Prostate gland (tissue), 2 donors: ENCODE results near the gene PNLDC1. TPM values are rescaled to one million over a fixed set of nuclear protein-coding genes. Genes with fewer than 3 reads are reported as not detected.

Experiments used
- DNase-seq: peaks from one replicate; pipeline ENCODE4 v3.0.0-alpha.2; 2019; ENCODE audit warnings: low spot score
- H3K27ac ChIP-seq, 2 donors: fragments of 200-600 bp; sonication (generic); 2 replicates each; pipeline ENCODE4 v1.5.1; 2017 to 2019
- H3K27me3 ChIP-seq: fragments of 200-600 bp; sonication (generic); replicated peaks from 2 replicates; pipeline ENCODE4 v1.5.1; 2019; ENCODE audit not compliant: insufficient read depth
- H3K36me3 ChIP-seq, 2 donors: fragments of 200-600 bp; sonication (generic); 1 replicate in 1 of 2; 2 replicates in 1 of 2; pipeline versions ENCODE4 v1.5.1 to v1.8.1; 2017 to 2019
- H3K4me1 ChIP-seq: fragments of 200-600 bp; sonication (generic); replicated peaks from 2 replicates; pipeline ENCODE4 v1.5.1; 2019
- H3K4me3 ChIP-seq, 2 donors: fragments of 200-600 bp; sonication (generic); 2 replicates each; pipeline ENCODE4 v1.5.1; 2017 to 2019
- H3K9me3 ChIP-seq: fragments of 200-600 bp; sonication (generic); 2 replicates; pipeline ENCODE4 v1.5.1; 2017
- POLR2A ChIP-seq: fragments of 450-650 bp; IDR thresholded peaks from one replicate; pipeline ENCODE4 v1.6.1; 2016; ENCODE audit warnings: antibody characterized with exemption, mild to moderate bottlenecking
- POLR2AphosphoS5 ChIP-seq: sonication (generic); formaldehyde crosslinking; IDR thresholded peaks from one replicate; pipeline ENCODE4 v1.6.1; 2017; ENCODE audit warnings: antibody characterized with exemption
- WGBS: methylation state at CpG from one replicate; pipeline ENCODE4 v1.1.5; 2018; 5-methylcytosine and 5-hydroxymethylcytosine counted together
- intact Hi-C: fragments of 100-400 bp; cut with DNase I; formaldehyde crosslinking; loops from one replicate; pipeline ENCODE4 v1.14.2; 2022
- small RNA-seq, 2 donors: library from RNA; depleted of rRNA; stranded (forward); fragments of <200 nt; gene quantifications; one replicate each; pipeline ENCODE3, GENCODE V24; 2016
- total RNA-seq, 2 donors: library from RNA; depleted of rRNA; stranded (reverse); fragments of >200 nt; gene quantifications; one replicate each; pipeline ENCODE4 v1.1.0, GENCODE V29; 2016
- TF ChIP-seq, protein P1 (sequence below), 4 experiments: fragments of 200-600 bp in 2 of 4; fragments of 450-650 bp in 2 of 4; sonication (generic) in 2 of 4; IDR thresholded peaks; 1 replicate in 3 of 4; 2 replicates in 1 of 4; pipeline ENCODE4 v1.5.1; 2016 to 2019; ENCODE audit warnings: antibody characterized with exemption in 4 of 4, mild to moderate bottlenecking in 2 of 4, moderate library complexity in 2 of 4

PNLDC1 gene
- total RNA-seq, 2 donors from 2014 or later: 5.6 TPM; not detected in 1

DNA sequence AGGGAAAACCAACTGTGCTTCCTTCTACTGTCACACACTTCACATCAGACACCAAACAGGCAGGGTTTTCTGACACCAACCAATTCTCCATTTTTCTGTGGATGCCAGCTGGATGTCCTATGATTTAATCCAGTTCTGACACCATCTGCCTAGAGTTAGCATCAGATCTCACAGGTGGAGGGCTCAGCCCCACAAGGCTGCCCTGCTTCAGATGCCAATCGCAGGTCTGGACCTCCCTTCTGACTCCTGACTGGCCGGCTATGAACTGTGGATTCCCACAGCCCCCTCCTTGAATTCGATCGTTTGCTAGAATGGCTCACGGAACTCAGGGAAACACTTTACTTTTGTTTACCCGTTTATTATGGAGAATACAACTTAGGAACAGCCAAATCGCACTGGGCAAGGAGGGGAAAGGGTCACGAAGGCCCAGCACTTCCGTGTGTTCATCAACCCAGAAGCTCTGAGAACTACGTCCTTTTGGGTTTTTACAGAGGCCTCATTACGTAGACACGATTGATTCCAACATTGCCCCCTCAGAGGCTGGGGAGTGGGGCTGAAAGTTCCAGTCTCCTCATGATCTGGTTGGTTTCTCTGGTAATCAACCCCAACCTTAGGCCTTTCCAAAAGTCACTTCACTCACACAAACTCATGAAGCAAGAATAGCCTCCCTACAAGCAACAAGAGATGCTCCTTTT is 65.3 kb downstream of the PNLDC1 start:
- Histone ChIP-seq H3K4me1 (no peaks in the 10 kb centered on the region), H3K4me3 (no peak overlapping the region), H3K36me3 (no peaks in the 10 kb centered on the region), H3K27me3 (no peaks in the 10 kb centered on the region), H3K9me3 (no peaks in the 10 kb centered on the region), H3K27ac (no peak overlapping the region)
- no peak for DNase-seq
- TF ChIP-seq, protein P1, sequence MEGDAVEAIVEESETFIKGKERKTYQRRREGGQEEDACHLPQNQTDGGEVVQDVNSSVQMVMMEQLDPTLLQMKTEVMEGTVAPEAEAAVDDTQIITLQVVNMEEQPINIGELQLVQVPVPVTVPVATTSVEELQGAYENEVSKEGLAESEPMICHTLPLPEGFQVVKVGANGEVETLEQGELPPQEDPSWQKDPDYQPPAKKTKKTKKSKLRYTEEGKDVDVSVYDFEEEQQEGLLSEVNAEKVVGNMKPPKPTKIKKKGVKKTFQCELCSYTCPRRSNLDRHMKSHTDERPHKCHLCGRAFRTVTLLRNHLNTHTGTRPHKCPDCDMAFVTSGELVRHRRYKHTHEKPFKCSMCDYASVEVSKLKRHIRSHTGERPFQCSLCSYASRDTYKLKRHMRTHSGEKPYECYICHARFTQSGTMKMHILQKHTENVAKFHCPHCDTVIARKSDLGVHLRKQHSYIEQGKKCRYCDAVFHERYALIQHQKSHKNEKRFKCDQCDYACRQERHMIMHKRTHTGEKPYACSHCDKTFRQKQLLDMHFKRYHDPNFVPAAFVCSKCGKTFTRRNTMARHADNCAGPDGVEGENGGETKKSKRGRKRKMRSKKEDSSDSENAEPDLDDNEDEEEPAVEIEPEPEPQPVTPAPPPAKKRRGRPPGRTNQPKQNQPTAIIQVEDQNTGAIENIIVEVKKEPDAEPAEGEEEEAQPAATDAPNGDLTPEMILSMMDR (IDR thresholded peaks at IDR 0.05): no peak
- no peak for TF ChIP-seq POLR2AphosphoS5
- TF ChIP-seq POLR2A: no peak
- 82% methylated on average over 12 of the region's 12 CpGs for WGBS
- intact Hi-C loops: no loop called here

DNA sequence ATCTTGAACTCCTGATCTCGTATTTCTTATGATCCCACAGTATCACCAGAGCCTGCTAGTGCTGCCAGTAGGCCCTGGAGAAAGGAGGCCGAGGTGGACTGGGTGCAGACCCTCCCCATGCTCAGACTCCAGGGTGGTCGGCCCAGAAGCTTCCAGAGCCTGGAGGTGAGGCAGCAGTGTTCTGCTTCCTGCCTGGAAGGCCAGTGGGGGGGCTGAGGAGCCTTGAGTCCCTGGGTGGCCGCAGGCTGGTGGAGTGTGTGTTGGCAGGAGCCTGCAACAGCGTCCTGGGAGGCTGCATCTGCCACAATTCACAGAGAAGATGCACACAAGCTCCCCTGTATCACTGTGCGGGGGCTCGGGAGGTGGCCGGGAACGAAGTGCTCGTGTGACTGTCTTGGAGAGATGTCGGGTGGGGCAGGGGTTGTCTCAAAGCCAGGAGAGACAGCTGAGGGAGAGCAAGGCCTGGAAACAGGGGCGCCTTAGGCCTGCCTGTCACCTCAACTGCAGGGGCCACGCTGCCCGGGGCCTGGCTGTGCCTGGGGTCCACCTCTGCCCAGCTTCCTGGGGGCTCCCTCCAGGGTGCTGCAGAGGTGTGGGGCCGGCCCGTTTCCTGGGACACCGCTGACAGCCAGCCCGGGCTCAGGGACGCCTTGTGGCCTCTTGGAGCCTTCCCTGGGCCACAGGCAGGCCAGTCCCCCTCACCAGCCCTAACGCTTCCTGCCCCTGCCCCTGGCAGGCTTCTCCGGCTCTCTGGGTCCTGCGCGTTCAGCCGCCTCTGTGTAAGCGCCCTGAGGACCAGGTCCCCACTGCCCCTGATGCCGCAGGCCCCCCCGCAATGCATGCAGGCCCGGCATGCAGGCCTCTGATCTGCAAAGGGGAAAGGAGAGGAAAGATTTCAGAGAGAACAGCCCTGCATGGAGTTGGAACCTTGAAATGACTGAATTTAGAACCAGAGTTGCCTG is 66.5 kb downstream of the PNLDC1 start:
- H3K4me1 ChIP-seq: no peaks in the 10 kb centered on the region
- 85% methylated on average over 27 of the region's 28 CpGs for WGBS
- H3K9me3 ChIP-seq: no peaks in the 10 kb centered on the region
- H3K27ac ChIP-seq: no peak overlapping the region
- H3K27me3 ChIP-seq: no peaks in the 10 kb centered on the region
- no peak overlapping the region for H3K4me3 ChIP-seq
- intact Hi-C loops: no loop called here
- TF ChIP-seq, protein P1 (IDR thresholded peaks at IDR 0.05): no peak
- no peak for TF ChIP-seq POLR2A
- no peak for TF ChIP-seq POLR2AphosphoS5
- H3K36me3 ChIP-seq: no peaks in the 10 kb centered on the region
- DNase-seq: no peak

Small RNA genes within 50 kb of the gene (small RNA-seq; reads per million reads assigned to genes)
- gene SNORA20: 53.9 to 104 reads per million in 2 donors
- 0 reads per million in 2 donors for gene SNORA29

Other genes starting within 250 kb of the PNLDC1 start
- 100 to 1,000 TPM; 196 to 285 TPM for gene SOD2, start 107.0 kb upstream of the PNLDC1 start, total RNA-seq
- gene WTAP, start 72.8 kb upstream of the PNLDC1 start, total RNA-seq: 10 to 100 TPM; 84.1 to 99.3 TPM
- 10 to 100 TPM; 10.2 to 22.6 TPM for gene ACAT2, start 38.2 kb upstream of the PNLDC1 start, total RNA-seq
- gene TCP1, start 10.7 kb upstream of the PNLDC1 start, total RNA-seq: 100 to 1,000 TPM; 145 to 187 TPM
- 100 to 1,000 TPM in 1 of 2 donors, 10 to 100 TPM in 1; 76.0 to 103 TPM for gene MRPL18, start 9.8 kb upstream of the PNLDC1 start, total RNA-seq
- gene MAS1, start 90.7 kb downstream of the PNLDC1 start, total RNA-seq: under 1 TPM in 1 of 2 donors, not detected in 1; 0.17 TPM
- 10 to 100 TPM; 60.3 to 91.3 TPM for gene IGF2R, start 168.8 kb downstream of the PNLDC1 start, total RNA-seq